SK-N-SH treated with all-trans-retinoic acid at 6 μM for 48 hours (cell line): ENCODE results near the gene SOHLH1.

Experiments used
- CREB5 ChIP-seq: fragments of 250-450 bp; sonication (Bioruptor Pico); IDR thresholded peaks from 2 replicates; pipeline ENCODE4 v1.5.1; 2020; ENCODE audit warnings: low read depth, mild to moderate bottlenecking, moderate library complexity
- ESRRG ChIP-seq: fragments of 250-450 bp; sonication (Bioruptor Pico); IDR thresholded peaks from 2 replicates; pipeline ENCODE4 v1.6.1; 2021; ENCODE audit warnings: mild to moderate bottlenecking
- GLIS3 ChIP-seq: fragments of 250-450 bp; sonication (Bioruptor Pico); IDR thresholded peaks from 2 replicates; pipeline ENCODE4 v1.5.0; 2020; ENCODE audit warnings: mild to moderate bottlenecking, moderate library complexity
- PATZ1 ChIP-seq: fragments of 250-450 bp; sonication (Bioruptor Pico); IDR thresholded peaks from 2 replicates; pipeline ENCODE4 v1.8.0; 2020; ENCODE audit warnings: mild to moderate bottlenecking, moderate library complexity, borderline replicate concordance
- PPARA ChIP-seq: fragments of 250-450 bp; sonication (Bioruptor Pico); IDR thresholded peaks from 2 replicates; pipeline ENCODE4 v1.5.0; 2020; ENCODE audit warnings: mild to moderate bottlenecking, borderline replicate concordance
- RARB ChIP-seq: fragments of 250-450 bp; sonication (Bioruptor Pico); IDR thresholded peaks from 2 replicates; pipeline ENCODE4 v1.8.0; 2021; ENCODE audit warnings: mild to moderate bottlenecking, moderate library complexity
- SNAI2 ChIP-seq: fragments of 250-450 bp; sonication (Bioruptor Pico); IDR thresholded peaks from 2 replicates; pipeline ENCODE4 v1.5.0; 2020; ENCODE audit warnings: mild to moderate bottlenecking, moderate library complexity
- TCF4 ChIP-seq: fragments of 250-450 bp; sonication (Bioruptor Pico); IDR thresholded peaks from 2 replicates; pipeline ENCODE4 v1.8.0; 2021; ENCODE audit warnings: mild to moderate bottlenecking, moderate library complexity, borderline replicate concordance
- TOX ChIP-seq: fragments of 250-450 bp; sonication (Bioruptor Pico); IDR thresholded peaks from 2 replicates; pipeline ENCODE4 v1.8.0; 2021; ENCODE audit warnings: mild to moderate bottlenecking, moderate library complexity, borderline replicate concordance
- ZFP3 ChIP-seq: fragments of 250-450 bp; sonication (Bioruptor Pico); IDR thresholded peaks from 2 replicates; pipeline ENCODE4 v1.5.0; 2020; ENCODE audit warnings: mild to moderate bottlenecking, moderate library complexity
- ZFP30 ChIP-seq: fragments of 450-650 bp; formaldehyde crosslinking; IDR thresholded peaks from 2 replicates; pipeline ENCODE4 v1.5.0; 2022; ENCODE audit warnings: mild to moderate bottlenecking, moderate library complexity
- ZNF70 ChIP-seq: fragments of 450-650 bp; formaldehyde crosslinking; IDR thresholded peaks from 2 replicates; pipeline ENCODE4 v1.5.0; 2020; ENCODE audit warnings: mild to moderate bottlenecking, moderate library complexity

- TF ChIP-seq RARB (CRISPR knock-in tag) (no peak), ZNF70 (CRISPR knock-in tag) (no peak), ZFP3 (no peak), ZFP30 (CRISPR knock-in tag) (no peak), CREB5 (CRISPR knock-in tag) (no peak), PATZ1 (CRISPR knock-in tag) (no peak), SNAI2 (CRISPR knock-in tag) (no peak), TOX (CRISPR knock-in tag) (no peak), PPARA (CRISPR knock-in tag) (no peak), ESRRG (CRISPR knock-in tag) (no peak), TCF4 (CRISPR knock-in tag) (no peak), GLIS3 (CRISPR knock-in tag) (no peak)
Observed at GRCh38 chr9:135695036-135695435, 4.2 kb downstream of the SOHLH1 start.
